ENCODE data around the gene MRPL10.

Gene MRPL10

GRCh38 chr17:47857551-47858455, 26.5 kb upstream of the MRPL10 start:
- no peak for DNase-seq

DNA sequence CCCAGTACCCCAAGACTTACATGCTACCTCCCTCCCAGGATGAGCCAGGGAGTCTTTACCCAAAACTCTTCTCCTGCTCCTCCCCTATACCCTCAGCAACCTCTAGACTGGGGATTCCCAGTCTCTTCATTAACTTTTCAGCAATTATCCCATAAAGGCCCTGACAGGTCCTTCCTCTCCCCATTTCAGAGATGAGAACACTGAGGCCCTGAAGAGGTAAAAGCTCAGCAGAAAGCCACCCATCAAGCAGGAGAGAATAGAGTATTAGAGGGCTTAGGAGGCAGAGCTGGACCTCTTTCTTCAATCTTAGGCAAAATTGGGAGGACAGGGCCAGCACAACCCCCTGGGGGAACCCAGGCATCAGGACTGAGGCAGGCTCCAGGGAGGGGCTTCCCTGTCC, 25.5 kb upstream of the MRPL10 start:
- no peak for DNase-seq

DNA sequence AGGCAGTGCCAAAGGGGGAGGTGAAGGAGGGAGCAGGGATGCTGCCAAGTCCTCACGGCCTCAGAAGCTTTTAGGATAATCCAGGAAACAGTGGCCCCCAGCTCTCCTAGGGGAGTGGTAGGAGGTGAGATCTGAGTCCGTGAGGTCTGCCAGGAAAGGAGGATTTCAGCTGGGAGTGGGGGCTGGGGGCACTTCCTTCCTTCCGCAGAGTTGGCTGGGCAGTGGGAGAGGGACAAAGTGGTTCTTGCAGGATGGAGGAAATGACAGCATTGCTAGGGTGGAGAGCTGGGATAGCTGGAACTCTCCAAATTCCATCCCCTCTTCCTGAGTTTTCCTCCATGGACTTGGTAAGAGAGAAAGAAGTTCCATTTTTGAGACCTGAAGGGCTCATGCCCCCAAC, 24.4 kb upstream of the MRPL10 start:
- no peak for DNase-seq

GRCh38 chr17:47853616-47854015, 22.3 kb upstream of the MRPL10 start:
- DNase-seq: no peak

DNA sequence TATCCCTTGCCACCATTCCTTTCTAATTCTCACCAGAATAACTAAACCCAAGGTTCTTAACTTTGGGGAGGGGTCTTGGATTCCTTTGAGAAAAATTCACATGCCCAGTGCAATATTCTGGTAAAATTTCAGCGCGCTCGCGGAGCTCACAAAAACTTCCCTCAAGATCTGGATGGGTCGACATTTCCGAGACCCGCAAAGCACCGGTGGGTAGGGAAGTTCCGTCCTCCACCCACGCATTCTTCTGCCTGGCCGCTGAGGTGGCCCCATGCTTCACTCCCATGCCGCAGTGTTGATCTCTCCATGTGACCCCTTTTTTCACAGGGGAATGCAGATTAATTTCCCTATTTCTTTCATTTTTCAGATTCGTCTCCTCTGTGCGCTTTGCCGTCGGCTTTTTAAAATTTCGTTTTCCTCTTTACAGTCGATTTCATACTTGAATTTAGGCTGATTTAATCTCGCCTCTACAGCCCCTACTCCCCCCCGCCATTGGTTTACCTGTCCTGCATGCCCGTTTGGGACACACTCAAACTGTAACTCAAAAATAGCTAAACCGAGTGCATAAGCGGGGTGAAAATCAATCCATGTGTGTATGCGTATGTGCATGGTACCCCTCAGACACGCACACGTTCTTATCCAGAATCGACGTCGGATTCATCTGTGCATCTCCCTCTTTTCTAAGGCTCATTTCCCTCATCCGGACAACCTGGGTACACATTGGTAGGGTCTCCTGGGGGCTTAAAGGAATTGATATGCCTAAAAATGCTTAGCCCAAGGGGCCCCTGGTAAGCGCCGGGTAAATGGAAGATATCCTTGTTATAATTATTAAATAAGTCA, 21.0 kb upstream of the MRPL10 start:
- DNase-seq: no peak

DNA sequence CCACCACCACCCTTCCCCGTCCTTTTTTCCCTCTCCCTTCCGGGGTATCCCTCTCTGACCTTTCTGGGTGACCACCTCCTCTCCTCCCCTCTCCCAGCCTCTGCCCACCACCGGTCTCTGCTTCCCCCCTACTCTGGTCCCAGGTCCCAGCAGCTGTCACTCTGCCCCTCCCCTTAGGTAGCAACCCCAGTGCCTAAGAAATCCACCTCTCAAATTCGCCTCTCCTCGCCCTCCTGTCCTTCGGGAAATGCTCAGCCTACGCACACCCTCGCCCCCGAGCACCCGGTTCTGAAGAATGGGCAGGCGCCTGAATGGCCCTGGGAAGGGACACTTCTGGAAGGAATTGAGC, 20.4 kb upstream of the MRPL10 start:
- DNase-seq: no peak

DNA sequence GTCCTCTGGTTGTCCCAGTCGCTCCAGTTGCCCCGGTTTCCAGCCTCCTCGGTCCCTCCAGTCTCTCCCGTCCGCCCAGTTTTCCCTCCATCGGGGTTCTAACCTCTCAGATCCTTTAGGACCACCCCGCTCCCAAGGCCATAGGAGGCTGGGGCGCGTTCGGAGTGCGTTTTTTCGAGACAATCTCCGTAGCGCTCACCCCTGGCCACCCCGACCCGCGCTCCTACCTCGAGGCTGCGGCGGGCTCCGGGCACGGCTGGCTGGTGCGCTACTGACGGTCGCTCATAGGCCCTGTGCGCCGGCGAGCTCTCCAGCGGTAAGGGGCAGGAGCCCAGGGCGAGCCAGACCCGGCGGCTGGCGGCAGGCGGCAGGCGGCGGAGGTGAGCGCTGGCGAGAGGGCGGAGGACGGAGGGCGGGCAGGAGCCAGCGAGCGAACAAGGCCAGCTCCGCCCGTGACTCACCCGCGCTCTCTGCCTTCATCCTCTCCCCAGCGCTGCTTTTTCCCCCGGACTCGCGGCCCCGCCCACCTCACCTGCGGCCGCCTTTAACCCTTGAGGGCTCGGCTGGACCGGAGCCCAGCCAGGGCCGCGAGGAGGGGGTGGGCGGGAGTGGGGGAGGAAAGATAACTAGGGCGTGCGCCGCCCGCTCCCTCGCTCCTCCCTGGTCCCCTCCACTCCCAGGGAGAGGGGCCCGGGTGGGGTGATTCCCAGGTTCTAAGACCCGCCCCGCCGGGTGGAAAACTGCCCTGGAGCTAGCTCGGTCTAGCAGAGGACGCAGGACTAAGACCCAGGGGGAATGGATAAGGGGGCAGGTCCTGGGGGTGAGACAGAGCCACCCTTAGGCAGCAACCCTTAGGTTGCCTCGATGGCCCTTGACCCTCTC, 19.6 kb upstream of the MRPL10 start, which contains the start of gene SP6:
TSS of gene SP6 (minus strand) at position 472 of the 882 bp plus-strand sequence. CDS start 2,734 bp downstream, outside the sequence.
- DNase-seq: peak; percentile 74 to 80

- no peak for DNase-seq
These were observed 19.0 kb upstream of the MRPL10 start for GRCh38 chr17:47850373-47850691.

GRCh38 chr17:47848198-47848513, 16.8 kb upstream of the MRPL10 start:
- no peak for DNase-seq

- no peak for DNase-seq
These were observed 16.2 kb upstream of the MRPL10 start for GRCh38 chr17:47847341-47848197.

DNA sequence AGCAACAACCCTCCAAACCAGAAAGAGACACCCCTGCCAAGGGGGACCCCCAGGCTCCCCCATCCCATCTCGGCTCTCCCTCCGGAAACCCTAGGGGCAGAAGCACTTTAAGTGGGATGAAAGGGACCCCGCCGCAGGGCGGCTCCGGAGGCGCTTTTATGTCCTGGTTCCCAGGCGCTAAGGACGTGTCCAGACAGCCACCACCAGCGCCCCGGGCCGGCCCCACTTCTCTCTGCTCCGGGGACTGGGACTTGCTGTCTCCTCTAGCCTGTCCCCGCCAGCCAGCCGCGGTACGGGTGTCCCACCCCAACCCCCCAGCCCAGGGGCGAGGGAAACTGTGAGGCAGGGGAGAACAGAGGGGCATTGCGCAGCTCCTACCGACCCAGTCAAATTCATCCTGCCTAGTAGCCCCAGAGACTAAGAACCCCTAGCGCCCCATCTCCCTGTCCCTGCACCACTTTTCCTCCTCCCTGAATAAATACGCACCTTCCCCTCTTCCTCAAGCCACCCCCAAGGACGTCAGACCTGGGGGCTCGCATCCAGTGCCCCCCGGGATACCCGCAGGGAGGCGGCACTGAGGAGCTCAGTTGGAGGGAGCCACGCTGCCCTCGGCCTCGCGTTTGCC, 15.5 kb upstream of the MRPL10 start:
- DNase-seq: no peak

DNA sequence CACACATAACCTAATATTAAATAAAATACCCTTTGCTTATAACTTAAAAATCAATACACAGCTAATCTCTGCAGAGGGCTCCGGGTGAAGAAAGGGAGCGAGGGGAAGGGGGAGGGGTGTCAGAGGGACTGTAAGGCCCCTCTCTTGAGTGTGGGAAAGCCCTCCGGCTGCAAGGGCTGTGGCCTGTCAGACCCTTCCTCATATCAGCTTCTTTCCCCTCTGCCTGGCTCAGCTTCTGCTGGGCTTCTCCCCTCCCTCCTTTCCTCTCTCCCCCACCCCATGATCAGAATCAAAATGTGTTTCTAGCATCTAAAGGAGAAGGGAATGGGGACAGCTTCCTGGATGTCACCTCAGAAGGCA, 14.4 kb upstream of the MRPL10 start:
- DNase-seq: no peak

- DNase-seq: no peak
These were observed 13.7 kb upstream of the MRPL10 start for GRCh38 chr17:47844814-47845715.

DNA sequence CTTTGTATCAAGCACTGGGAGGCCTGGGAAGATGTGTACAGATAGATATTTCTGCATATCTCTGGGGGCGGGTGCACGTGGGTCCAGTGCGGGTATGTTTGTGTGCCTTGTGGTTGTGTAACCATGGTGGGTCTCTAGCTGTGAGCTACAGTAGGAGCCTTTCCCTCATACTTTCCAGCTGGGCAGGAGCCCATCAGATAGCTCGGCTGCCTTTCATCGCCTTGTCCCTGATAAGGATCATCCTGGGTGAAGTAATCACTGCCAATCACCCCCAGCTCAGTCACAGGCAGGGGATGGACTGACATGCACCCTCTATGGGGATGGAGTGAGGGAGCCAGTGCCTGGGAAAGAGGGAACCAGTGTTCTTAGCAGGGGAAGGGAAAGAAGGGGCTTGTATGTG, 12.9 kb upstream of the MRPL10 start:
- DNase-seq: no peak

DNA sequence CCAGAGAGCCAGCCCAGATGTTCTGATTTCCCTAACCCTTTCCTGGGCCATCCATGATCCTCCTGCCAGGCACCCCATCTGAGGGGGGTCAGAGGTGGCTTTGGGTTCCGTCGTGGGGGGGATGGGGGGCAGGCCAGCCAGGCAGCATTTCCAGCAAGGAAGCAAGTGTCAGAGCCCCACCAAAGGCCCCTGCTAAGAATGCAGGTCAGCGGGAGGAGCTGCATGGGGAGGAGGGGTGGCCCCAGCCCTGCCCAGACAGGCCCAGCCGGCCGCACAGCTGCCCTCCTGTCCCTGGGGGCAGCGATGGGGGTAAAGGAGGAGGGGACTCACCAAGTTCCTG, 12.0 kb upstream of the MRPL10 start:
- no peak for DNase-seq

DNA sequence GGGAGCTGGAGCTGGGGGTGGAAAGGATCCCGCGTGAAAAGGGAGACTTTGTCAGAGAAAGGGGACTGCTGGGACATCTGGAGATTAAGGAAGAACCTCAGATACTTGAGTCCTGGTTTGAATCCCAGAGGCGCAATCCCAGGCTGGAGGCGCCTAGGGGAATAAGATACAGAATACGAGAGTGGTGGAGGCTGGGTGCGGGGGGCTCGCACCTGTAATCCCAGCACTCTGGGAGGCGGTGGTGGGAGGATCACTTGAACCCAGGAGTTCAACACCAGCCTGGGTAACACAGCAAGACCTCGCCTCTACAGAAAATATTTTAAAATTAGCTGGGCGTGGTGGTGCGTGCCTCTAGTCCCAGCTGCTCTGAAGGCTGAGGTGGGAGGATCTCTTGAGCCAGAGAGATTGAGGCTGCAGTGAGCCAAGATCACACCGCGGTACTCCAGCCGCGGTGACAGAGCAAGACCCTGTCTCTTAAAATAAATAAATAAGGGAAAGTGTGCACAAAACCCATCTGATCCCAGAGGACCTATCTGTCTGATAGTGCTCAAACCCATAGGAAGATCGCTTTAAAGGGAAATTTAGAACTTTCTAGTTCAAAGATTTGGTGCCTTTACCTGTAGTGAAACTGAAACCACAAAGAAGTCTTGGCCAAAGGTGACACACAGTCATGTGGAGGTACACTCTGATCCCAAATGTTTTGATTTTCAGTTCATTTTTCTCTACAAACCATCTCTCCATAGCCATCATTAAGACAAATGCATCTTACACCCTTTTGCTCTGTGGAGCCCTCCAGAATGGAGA, 10.3 kb upstream of the MRPL10 start:
- DNase-seq: no peak

- DNase-seq: peak; percentile 94 to 95
These were observed 9.6 kb upstream of the MRPL10 start, which contains the start of gene SCRN2 for GRCh38 chr17:47840742-47841487. Gene SCRN2, minus strand, starts transcription at chr17:47841273. Its CDS starts 430 bp downstream, at chr17:47840843.

- no peak for DNase-seq
These were observed 8.8 kb upstream of the MRPL10 start for GRCh38 chr17:47840001-47840741.

Data from activated CD4-positive, alpha-beta T cell treated with anti-CD3 and anti-CD28 coated beads, Interleukin-2, amount 50 U/mL, for 48 hours (primary cell).